Fibroblast of lung (primary cell): ENCODE results near the gene PNKP. TPM values are rescaled to one million over a fixed set of nuclear protein-coding genes. Genes with fewer than 3 reads are reported as not detected.

Source experiments
- DNase-seq, 2 donors: peaks; one replicate each; pipeline versions ENCODE4 v3.0.0 to v3.0.0-alpha.2; 2010; ENCODE audit warnings: low read depth in 2 of 2
- H2AFZ ChIP-seq: 2 replicates; pipeline ENCODE4 v1.5.1; 2012; ENCODE audit warnings: low read length, control low read depth, inconsistent platforms
- H3K27ac ChIP-seq: 2 replicates; pipeline ENCODE4 v1.5.1; 2011; ENCODE audit warnings: low read length, control low read depth; ENCODE audit not compliant: insufficient read depth
- H3K27me3 ChIP-seq: 2 replicates; pipeline ENCODE4 v1.5.1; 2011; ENCODE audit warnings: mild to moderate bottlenecking, low read length; ENCODE audit not compliant: control insufficient read depth, insufficient read depth
- H3K36me3 ChIP-seq: 2 replicates; pipeline ENCODE4 v1.5.1; 2011; ENCODE audit warnings: low read length; ENCODE audit not compliant: control insufficient read depth, insufficient read depth
- H3K4me1 ChIP-seq: 2 replicates; pipeline ENCODE4 v1.5.1; 2011; ENCODE audit warnings: low read length; ENCODE audit not compliant: control insufficient read depth, insufficient read depth; ENCODE audit errors: extremely low read depth
- H3K4me2 ChIP-seq: 2 replicates; pipeline ENCODE4 v1.5.1; 2011; ENCODE audit warnings: low read length, control low read depth; ENCODE audit not compliant: insufficient read depth; ENCODE audit errors: extremely low read depth
- H3K4me3 ChIP-seq, 4 experiments: fragments of 200-600 bp in 1 of 4; sonication (generic) in 1 of 4; replicated peaks in 1 of 4; 2 replicates each; pipeline ENCODE4 v1.5.1; 2011 to 2016; ENCODE audit warnings: low read length in 4 of 4, low read depth in 3 of 4, mild to moderate bottlenecking in 3 of 4, control low read depth in 2 of 4, inconsistent platforms in 1 of 4, mixed read lengths in 1 of 4; ENCODE audit not compliant: insufficient read depth in 1 of 4; ENCODE audit errors: control extremely low read depth in 1 of 4
- H3K79me2 ChIP-seq: 2 replicates; pipeline ENCODE4 v1.5.1; 2012; ENCODE audit warnings: mild to moderate bottlenecking, low read length, inconsistent platforms; ENCODE audit not compliant: control insufficient read depth, insufficient read depth
- H3K9ac ChIP-seq: 2 replicates; pipeline ENCODE4 v1.5.1; 2011; ENCODE audit warnings: mild to moderate bottlenecking, low read length, control low read depth; ENCODE audit not compliant: insufficient read depth
- H3K9me3 ChIP-seq: 2 replicates; pipeline ENCODE4 v1.5.1; 2012; ENCODE audit warnings: low read depth, low read length; ENCODE audit not compliant: control insufficient read depth, insufficient read depth
- H4K20me1 ChIP-seq: 2 replicates; pipeline ENCODE4 v1.5.1; 2011; ENCODE audit warnings: low read length; ENCODE audit not compliant: control insufficient read depth, insufficient read depth; ENCODE audit errors: extremely low read depth
- EZH2 ChIP-seq: IDR thresholded peaks from 2 replicates; pipeline ENCODE4 v1.5.1; 2012; ENCODE audit warnings: low read length, control low read depth, mild to moderate bottlenecking; ENCODE audit errors: missing control alignments
- polyA plus RNA-seq, 2 donors: library from polyadenylated mRNA; depleted of rRNA in 1 of 2; stranded (reverse) in 1 of 2; unstranded in 1 of 2; fragments of >200 nt; gene quantifications; 2 replicates each; pipeline ENCODE4 v1.2.1, GENCODE V29; 2011 to 2012; ENCODE audit warnings: missing spikeins in 1 of 2
- total RNA-seq: library from RNA; depleted of rRNA; stranded (reverse); fragments of >200 nt; gene quantifications from 2 replicates; pipeline ENCODE4 v1.2.1, GENCODE V29; 2014
- TF ChIP-seq, protein P1 (sequence below), 2 donors: IDR thresholded peaks in 1 of 2; conservative IDR thresholded peaks in 1 of 2; 1 replicate in 1 of 2; 2 replicates in 1 of 2; pipeline ENCODE4 v1.5.1; 2011 to 2012; ENCODE audit warnings: low read length in 2 of 2, control low read depth in 1 of 2, inconsistent platforms in 1 of 2, low read depth in 1 of 2, mild to moderate bottlenecking in 1 of 2

PNKP gene
- total and polyA plus RNA-seq, 2 donors (not counting 1 experiment from before 2014, with no cell fraction given): 11.0 to 32.9 TPM

- H3K4me2 ChIP-seq: no peak overlapping the region
- H3K36me3 ChIP-seq: peaks cover 21% of the 10 kb centered on the region
- TF ChIP-seq EZH2: no peak
- TF ChIP-seq, protein P1, sequence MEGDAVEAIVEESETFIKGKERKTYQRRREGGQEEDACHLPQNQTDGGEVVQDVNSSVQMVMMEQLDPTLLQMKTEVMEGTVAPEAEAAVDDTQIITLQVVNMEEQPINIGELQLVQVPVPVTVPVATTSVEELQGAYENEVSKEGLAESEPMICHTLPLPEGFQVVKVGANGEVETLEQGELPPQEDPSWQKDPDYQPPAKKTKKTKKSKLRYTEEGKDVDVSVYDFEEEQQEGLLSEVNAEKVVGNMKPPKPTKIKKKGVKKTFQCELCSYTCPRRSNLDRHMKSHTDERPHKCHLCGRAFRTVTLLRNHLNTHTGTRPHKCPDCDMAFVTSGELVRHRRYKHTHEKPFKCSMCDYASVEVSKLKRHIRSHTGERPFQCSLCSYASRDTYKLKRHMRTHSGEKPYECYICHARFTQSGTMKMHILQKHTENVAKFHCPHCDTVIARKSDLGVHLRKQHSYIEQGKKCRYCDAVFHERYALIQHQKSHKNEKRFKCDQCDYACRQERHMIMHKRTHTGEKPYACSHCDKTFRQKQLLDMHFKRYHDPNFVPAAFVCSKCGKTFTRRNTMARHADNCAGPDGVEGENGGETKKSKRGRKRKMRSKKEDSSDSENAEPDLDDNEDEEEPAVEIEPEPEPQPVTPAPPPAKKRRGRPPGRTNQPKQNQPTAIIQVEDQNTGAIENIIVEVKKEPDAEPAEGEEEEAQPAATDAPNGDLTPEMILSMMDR (conservative IDR thresholded peaks at IDR 0.05 in 1 of 2, IDR thresholded peaks at IDR 0.05 in 1 of 2; ENCODE audit: low read depth in 1 of 2, low read length in 2 of 2): no peak
- no peaks in the 10 kb centered on the region for H3K4me1 ChIP-seq
- no peaks in the 10 kb centered on the region for H3K9me3 ChIP-seq
- DNase-seq: no peak
- no peaks in the 10 kb centered on the region for H4K20me1 ChIP-seq
- no peak overlapping the region for H3K9ac ChIP-seq
- H3K27ac ChIP-seq: no peak overlapping the region
- H3K4me3 ChIP-seq: no peak overlapping the region
- H2AFZ ChIP-seq: no peak overlapping the region
- H3K27me3 ChIP-seq: no peaks in the 10 kb centered on the region
- H3K79me2 ChIP-seq: no peaks in the 10 kb centered on the region
Measured at GRCh38 chr19:49836176-49837008, 31.0 kb downstream of the PNKP start.

GRCh38 chr19:49835562-49835961 lies 31.8 kb downstream of the PNKP start:
- H3K79me2 ChIP-seq: no peaks in the 10 kb centered on the region
- no peak for DNase-seq
- H3K4me2 ChIP-seq: no peak overlapping the region
- H3K27ac ChIP-seq: no peak overlapping the region
- no peaks in the 10 kb centered on the region for H4K20me1 ChIP-seq
- H2AFZ ChIP-seq: no peak overlapping the region
- TF ChIP-seq EZH2: no peak
- TF ChIP-seq, protein P1 (conservative IDR thresholded peaks at IDR 0.05 in 1 of 2, IDR thresholded peaks at IDR 0.05 in 1 of 2; ENCODE audit: low read depth in 1 of 2, low read length in 2 of 2): no peak
- no peaks in the 10 kb centered on the region for H3K9me3 ChIP-seq
- no peak overlapping the region for H3K4me3 ChIP-seq
- H3K36me3 ChIP-seq: peaks cover 25% of the 10 kb centered on the region
- H3K4me1 ChIP-seq: no peaks in the 10 kb centered on the region
- H3K9ac ChIP-seq: no peak overlapping the region
- H3K27me3 ChIP-seq: no peaks in the 10 kb centered on the region

DNA sequence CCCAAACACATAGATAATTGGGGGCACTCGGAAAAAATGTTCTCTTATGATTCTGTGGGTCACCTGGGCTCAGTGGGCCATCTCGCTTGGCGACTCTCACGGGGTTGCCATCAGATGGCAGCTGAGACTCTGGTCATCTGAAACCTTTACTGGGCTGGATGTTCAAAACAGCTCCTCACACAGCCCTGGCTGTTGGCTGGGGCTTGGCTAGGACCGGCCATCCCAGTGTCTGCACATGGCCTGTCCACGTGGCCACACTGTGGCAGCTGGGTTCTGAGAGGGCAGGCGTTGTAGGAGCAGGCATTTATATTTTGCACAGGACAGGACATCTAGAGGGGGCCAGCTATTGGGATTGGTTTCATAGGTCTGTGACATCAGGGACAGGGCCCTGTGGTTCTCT lies 33.8 kb downstream of the PNKP start:
- TF ChIP-seq, protein P1 (conservative IDR thresholded peaks at IDR 0.05 in 1 of 2, IDR thresholded peaks at IDR 0.05 in 1 of 2; ENCODE audit: low read depth in 1 of 2, low read length in 2 of 2): no peak
- no peak for TF ChIP-seq EZH2
- no peaks in the 10 kb centered on the region for H3K27me3 ChIP-seq
- no peaks in the 10 kb centered on the region for H3K9me3 ChIP-seq
- no peak overlapping the region for H3K4me2 ChIP-seq
- no peak overlapping the region for H3K4me3 ChIP-seq
- peaks cover 25% of the 10 kb centered on the region for H3K36me3 ChIP-seq
- no peak overlapping the region for H2AFZ ChIP-seq
- no peak for DNase-seq
- H3K27ac ChIP-seq: no peak overlapping the region
- no peaks in the 10 kb centered on the region for H3K79me2 ChIP-seq
- no peaks in the 10 kb centered on the region for H4K20me1 ChIP-seq
- H3K4me1 ChIP-seq: no peaks in the 10 kb centered on the region
- no peak overlapping the region for H3K9ac ChIP-seq
